Skin of body (tissue), 2 donors: ENCODE measurements around the gene PTPN1. TPM values are rescaled to one million over a fixed set of nuclear protein-coding genes. Genes with fewer than 3 reads are reported as not detected.
A peak's percentile ranks its signal among the peaks of the same experiment; 100 is the strongest.
"Not testable (repeated sequence)": the region's sequence is repeated elsewhere in the genome, so short reads cannot be mapped to it uniquely, and the experiment has no call there.

ENCODE experiments used
- DNase-seq: peaks from one replicate; lab custom pipeline; 2025; lab: John Stamatoyannopoulos, UW
- total RNA-seq: library from RNA; depleted of rRNA; stranded (reverse); fragments of >200 nt; gene quantifications from one replicate; pipeline ENCODE4 v1.2.3, GENCODE V29; 2014

PTPN1 gene
- total RNA-seq, 1 donor from 2014 or later, result 15.5 TPM

DNA sequence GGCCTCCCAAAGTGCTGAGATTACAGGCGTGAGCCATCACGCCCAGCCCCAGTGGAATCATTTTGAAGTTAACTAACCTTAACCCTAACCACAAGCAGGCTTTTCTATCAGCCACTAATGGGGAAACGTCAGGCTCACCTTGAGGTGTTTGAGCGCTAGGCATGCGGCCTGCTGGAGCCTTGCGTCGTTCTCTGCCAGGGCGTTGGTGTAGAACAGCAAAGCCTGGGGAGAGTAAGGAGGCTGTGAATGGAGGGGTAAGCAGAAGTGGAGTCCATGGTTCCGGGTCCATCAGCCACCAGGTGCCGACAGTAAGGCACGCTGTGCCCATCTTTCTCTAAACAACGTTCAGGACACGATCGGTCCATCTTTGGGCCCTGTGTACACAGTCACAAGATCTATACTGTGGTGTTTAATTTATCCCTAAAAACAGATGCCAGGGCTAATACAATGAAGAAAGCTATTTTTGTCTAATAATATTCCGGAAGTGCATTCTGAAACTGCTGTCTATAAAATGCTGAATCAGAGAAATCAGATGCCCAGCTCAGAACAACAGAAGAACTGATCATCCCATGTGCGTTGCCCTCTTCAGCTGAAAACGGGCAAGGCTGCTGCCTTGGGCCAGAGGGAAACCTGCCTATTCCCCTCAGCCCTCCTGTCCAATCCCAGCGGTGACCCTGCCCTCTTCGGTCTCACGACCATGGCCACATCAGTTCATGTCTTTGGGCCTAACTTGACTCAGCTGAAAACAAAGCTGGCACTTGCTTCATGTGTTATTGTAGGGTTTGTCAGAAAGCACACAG, 79.6 kb downstream of the PTPN1 start:
- DNase-seq, result no peak

DNA sequence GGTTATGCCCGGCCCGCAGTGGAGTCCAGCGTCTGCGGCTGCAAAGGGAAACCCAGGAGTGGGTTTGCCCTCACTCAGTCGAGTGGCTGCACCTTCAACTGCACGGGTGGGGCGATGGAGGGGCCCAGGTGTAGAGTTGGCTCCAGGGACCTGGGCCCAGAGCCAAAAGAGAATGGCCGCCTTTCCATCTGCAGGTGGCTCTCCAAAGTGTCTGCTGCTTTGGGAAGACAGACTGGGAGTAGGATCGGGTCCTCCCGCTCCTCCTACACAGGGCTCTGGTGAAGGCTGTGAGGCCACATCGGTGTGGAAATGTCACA, 80.1 kb downstream of the PTPN1 start:
- DNase-seq, result no peak

DNA sequence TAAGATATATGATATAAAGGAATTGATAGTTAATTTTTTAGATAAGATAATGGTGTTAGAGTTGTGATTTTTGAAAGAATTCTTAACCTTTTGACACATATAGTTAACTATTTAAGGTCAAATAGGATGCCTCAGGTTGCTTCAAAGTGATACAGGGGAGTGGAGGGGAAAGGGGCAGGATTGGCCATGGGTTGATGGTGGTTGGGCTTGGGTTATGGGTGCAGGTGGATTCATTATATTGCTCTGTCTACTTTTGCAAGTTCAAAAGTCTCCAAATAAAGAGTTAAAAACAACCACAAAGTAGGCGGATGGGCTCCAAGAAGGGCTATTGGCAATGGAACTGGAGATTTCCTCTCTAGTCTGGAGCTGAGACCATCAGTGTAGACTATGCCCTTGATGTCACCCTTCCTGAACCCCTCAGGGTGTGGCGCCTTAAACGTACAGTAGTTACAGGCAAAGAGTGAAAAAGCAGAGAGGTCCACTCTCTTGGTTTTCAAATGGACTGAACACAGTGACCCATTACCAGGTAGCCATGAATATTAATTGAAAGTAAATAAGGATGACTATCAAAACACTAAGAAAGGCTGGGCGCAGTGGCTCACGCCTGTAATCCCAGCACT, 81.2 kb downstream of the PTPN1 start:
- DNase-seq, result no peak

DNA sequence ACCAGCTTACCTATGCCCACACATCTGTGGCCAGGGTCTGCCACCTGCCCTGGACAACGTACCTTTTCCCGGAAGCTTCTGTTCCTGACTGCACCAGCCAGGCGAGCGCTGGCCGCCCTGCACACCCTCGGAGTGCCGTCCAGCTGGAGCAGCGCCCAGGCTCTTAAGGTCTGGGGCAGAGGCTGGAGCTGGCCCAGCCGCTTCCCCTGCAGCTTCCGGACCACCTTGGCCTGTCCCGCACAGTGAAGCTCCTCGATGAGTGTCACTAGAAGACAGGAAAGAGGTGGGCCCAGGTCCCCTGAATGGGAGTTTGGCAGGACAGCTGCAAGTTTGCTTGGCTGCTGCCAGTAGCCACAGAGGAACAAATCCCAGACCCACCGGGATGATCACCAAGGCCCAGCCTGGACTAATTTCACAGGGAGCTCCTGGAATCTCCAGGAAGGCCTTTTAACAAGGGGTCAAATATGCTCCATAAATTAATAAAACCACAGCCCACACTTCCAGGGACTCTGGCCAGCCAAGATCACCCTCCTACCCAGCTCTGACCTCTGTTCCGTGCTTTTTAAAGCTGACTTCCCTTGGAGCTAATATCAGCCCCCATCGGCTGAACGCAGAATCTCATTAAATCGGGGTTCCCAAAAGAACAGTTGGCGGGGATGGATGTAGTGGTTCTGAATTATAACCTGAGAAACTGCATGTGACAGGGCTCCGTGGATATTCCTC, 82.3 kb downstream of the PTPN1 start:
- no peak for DNase-seq

DNA sequence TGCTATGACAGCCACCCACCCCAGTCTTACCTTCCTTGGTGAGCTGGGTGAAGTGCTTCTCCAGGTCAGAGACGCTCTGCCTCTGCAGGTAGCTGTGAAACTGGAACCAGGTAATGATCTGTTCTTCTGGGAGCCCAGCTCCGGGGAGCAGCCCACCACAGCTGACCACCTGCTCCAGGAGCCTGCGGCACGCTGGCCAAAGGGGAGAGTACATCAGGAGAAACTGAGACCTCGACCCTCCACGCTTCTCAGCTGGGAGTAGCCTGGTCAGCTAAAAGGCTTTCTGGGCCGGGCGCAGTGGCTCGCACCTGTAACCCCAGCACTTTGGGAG, 82.8 kb downstream of the PTPN1 start:
- DNase-seq, result no peak

DNA sequence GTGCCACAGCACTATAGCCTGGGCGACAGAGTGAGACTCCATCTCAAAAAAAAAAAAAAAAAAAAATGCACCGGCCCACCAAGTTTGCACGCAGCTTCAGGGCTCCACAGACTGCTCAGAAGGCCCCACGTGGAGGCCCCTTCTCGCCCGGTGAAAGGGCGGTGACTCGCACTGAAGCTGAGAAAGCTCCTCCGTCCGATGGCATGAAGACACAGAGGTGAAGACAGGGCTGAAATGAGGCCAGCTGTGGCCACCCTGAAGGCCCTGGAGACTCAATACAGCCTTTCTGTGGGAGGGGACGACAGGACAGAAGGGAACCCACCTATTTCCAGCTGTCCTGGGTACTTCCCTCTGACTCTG, 84.0 kb downstream of the PTPN1 start:
- no peak for DNase-seq

DNA sequence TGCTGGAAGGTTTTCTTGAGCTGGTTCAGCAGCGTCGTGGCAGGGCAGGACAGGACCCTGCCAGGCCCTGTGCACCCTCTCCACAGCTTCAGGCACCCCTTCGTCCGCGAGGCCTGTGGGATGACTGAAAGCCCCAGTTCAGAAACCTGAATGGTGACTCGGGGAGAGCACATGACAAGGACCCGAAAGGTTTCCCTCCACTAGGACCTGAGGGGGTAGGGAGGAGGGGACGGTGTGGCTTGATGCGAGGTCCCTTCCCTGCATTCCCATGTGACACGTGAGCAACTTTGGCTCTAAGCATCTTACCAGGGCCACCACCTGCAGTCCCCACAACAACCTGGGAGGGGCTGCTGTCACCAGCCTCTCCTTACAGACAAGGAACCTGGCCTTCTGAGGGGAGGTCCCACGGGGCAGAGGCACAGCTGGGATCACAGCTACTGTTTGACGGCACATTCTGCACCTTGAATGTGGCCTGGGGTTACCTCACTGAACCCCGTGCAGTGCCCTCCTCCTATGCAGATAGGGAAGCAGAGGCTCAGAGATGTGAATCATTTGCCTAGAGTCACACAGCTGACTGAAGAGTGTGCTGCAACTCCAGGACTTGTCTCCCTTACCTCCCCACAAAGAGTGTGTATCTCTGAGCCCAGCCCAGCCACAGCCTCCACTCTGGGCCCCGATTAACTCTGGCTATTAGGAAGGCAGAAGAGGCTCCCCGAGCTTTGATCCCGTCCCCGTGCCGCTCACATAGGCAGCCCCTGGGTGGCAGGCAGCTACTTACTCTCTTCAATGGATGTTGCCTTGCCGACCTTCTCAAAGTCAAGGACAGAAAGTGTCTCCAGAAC, 84.6 kb downstream of the PTPN1 start:
- no peak for DNase-seq

DNA sequence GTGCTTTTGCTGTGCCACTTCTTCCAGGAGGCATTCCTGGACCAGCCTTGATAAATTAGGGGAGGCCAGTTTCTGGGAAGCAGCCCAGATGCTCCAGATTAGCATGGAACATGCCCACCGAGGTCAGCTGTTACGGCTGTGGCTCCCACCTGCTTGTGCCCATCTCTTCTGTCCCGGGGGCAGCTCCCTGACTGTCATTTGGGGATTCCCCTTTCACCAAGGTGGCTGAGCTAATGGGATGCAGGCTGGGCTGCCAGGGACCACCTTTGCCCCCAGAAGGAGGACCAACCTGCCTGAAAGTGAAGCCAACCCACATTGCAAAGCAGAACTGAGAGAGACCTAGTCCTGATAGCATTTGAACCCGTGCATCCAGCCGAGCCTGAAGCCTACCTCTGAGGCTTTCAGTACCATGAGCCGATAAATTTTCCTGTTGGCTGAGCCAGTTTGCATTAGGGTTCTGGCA, 85.3 kb downstream of the PTPN1 start:
- DNase-seq, result no peak

DNA sequence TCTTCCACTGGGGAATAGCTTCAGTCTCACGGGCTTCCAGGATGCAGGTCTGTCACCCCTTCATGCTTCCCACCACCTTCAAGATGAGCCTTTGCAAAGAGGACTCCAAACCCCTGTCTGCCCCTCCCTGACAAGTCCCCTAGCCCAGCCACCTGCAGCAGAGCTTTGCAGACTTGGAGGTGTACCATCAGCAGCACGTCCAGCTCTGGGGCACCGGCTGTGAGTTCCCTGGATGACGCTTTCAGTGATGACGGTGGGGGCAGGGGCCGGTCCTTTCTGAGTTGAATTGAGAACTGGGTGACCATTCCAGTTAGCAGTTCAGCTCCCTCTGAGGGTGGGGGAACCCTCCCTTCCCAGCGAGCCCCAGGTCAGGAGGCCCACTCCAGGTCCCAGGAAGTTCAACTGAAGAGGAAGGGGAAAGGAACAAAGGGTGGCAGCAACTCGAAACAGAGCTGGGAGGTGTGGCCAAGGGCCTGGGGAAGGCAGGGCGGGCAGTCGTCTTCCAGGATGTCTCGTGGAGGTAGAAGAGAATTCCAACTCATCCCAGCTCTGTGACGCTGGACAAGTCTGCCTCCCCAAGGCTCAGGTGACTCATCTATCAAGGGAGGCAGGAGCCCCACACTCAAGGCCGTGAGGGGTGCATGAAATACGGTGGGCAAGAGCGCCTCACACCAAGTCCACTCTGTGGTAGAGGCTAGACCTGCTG, 86.0 kb downstream of the PTPN1 start:
- no peak for DNase-seq

DNA sequence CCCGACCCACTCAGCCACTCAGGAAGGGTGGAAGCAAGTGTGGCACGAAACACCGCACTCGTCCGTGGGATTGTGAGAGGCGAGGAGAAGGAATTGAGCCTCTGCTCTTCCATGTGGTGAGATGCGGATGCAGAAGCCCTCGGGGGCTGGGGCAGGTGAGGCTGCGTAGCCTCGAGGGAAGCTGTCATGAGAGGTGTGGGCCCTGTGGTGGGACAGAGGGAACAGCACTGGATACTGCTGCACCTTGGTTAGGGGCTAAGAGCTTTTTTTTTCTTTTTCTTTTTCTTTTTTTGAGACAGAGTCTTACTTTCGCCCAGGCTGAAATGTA, 86.5 kb downstream of the PTPN1 start:
- DNase-seq, result no peak

DNA sequence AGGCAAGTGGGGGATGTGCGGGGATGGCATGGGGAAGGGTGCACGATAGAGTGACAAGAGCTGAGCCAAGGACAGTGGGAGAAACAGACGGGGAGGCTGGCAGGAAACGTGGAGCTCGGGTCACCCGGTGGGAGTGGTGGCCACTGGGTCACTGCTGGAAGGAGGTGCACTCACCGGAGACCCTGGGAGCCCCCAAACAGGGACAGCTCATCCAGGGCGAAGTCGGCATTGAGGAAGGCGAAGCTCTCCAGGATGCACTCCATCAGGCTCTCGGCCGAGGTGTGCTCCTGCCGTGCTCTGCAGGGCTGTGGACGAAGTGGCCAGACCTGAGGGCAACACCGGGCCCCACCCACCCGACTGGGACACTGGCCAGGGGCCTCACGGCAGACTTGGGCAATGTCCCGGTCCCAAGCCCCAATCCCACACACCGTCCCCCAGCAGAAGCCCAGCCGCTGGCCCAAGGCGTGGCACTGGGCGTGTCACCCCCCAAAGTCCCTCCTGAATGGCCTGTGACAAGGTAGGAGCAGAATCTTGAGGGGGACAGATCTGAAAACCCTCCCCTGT, 87.3 kb downstream of the PTPN1 start:
- no peak for DNase-seq

DNA sequence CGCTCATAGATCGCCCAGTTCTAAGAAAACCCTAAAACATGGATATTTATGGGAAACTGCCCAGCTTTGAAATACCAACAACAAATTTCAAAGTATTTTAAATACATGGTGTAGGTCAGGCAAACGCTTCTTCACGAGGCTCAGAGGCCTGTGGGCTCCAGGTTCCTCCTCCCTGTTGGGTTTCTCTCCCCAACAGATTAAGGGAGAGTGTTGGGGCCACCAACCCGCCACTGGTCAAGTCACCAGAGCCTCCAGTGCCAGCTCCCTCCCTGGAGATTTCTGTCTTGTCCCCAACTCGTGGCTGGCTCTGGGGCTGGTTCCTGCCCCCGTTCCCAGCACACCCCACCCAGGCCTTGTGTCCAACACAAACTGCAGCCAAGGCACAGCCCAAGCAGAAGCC, 87.9 kb downstream of the PTPN1 start:
- DNase-seq, result no peak

DNA sequence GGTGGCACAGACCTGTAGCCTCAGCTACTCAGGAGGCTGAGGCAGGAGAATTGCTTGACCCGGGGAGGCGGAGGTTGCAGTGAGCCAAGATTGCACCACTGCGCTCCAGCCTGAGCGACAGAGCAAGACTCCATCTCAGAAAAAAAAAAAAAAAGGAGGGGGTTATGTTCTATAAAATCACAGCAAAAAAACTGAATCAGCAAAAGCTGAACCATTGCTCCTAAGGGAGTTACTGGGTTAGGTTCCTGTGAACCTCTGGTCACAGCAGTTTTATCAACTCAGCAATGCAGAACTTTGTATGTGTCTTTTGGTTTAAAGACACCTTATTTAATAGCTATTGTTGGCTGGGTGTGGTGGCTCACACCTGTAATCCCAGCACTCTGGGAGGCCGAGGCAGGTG, 88.6 kb downstream of the PTPN1 start:
- DNase-seq, result not testable (repeated sequence)

DNA sequence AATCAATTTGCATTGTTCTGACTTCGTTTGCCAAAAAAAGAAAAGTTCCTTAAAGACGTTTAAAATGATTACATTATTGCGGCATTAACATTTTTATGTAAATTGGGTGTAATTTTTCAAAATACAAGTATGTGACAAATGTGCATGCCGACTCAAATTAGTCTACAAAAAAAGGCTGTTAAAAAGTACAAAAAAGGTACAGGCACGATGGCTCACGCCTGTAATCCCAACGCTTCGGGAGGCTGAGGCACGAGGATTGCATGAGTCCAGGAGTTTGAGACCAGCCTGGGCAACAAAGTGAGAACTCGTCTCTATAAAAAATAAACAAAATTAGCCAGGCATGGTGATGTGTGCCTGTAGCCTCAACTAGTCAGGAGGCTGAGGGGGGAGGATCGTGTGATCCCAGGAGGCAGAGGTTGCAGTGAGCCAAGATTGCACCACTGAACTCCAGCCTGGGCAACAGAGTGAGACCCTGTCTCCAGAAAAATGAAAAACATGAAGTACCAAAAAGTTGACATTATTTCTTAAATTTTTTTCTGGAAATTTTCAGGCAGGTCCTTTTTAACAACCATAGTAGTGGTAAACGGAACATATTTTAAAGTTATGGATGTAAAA, 90.2 kb downstream of the PTPN1 start:
- DNase-seq, result peak; percentile 32

DNA sequence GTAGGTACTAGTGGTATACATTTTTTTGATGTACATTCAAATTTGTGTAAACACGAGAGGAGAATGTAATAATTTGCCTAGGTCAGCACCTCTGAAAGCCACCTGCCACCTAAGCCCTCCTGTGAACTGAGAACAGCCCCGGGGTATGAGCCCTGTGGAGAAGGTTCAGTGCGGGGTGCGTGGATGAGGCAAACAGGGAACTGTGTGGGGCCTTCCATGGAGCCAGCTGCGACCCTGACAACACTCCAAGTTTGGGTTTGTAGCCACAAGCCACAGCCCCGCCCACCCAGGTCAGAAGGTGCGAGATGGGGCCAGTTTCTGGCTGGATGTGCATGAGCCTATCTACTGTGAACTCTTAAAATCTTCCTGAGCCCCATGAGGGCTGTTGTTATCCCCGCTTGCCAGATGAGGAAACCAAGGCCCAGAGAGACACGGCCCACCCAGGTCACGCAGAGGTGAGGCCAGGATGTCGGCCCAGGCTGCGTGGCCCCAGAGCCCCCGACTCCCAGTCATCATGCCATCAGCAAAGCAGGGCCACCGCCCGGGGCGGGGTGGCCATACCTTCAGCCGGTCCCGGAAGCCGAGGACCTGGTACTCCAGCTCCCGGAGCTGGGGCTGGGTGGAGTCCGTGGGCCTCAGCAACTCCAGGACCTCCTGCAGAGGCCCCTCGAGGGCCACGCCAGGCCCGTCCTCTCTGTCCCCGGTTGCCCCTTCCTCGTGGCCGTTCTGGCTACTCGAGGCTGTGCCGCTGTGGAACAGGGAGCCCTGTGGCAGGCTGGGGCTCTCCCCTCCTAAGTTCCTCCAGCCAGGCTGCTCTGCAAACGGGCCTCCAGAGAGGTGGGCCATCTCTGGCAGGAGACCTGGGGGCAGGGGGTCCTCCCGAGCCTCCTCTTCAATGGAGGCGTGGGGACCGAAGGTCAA, 91.6 kb downstream of the PTPN1 start:
- DNase-seq, result no peak

DNA sequence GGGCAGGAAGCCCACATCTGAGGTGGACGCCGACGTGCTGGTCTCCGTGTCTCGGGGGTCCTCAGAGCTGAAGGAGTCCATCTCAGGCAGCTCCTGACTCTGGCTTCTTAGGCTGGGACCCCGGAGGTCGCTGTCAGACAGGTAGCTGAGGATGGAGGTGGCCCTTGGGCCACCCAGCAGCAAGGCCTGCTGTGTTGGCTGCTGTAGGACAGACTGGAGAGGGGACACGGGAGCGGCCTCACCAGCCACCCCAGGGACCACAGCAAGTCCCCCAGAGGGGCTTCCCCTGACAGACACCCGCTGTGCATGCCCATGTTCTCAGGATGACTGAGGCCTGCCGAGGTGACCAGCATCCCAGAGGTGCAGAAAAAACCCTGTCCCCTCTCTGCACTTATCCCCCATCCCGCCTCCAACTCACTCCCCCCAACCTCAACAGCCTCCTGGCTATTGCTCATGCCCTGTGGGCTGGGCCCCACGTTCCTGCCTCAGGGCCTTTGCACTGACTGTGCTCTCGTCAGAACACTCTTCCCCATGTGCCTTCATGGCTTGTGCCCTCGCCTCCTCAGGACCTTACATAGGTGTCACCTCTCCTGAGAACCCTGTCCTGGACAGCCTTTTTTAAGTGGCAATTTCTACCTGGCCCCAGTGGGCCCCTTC, 92.4 kb downstream of the PTPN1 start:
- no peak for DNase-seq

DNA sequence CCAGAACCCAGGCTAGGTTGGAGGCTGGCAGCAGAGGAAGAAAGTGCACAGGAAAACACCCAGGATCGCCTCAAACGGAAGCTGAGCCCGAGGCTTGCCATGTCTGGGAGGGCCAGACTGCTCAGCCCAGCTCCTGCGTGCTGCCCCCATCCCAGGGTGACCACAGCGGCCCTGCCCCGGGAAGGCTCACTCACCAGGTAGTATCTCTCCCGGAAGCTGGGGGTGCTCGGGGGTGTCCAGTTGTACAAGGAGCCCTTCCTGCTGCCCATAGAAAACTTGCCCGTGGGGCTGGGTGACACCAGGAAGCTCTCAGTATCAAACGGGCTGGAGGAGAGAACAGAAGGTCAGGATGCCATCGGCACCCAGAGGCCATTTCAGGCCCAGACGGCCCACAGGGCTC, 94.3 kb downstream of the PTPN1 start:
- no peak for DNase-seq

DNA sequence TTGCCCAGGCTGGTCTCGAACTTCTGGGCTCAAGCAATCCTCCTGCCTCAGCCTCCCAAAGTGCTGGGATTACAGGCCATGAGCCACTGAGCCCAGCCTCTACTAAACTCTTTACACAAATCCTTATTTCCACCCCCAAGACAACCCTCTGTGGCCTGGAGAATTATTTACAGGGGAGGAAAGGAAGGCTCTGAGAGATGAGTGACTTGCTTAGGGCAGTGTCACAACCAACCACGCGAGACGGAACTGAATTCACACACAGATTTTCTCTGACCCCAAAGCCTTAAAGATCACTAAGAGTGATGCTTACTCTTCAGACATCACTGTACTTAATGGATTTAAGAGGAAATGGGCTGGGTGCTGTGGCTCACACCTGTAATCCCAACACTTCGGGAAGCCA, 95.0 kb downstream of the PTPN1 start:
- DNase-seq, result no peak

DNA sequence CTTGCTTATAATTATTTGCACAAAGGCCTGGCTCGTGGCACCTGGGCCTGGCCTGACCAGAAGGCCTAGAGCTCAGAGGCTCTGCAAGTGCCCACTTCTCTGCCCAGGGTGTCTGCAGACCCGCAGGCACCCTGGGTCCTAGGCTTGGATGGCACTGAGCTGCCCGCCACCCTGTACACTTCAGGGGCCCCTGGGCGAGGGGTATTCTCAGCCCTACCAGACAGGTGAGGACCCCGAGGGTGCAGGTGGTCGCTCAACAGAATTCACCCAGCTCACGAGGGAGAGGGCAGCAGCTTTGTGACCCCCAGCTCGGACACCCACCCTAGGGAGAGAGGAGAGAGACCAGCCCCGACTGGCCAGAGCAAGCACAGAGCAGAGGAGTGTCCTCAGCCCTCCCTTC, 97.3 kb downstream of the PTPN1 start:
- no peak for DNase-seq
